Ureter (tissue), 1 donor: ENCODE measurements around the gene QRICH1. TPM values are rescaled to one million over a fixed set of nuclear protein-coding genes. Genes with fewer than 3 reads are reported as not detected.

Experiments used
- DNase-seq: peaks from one replicate; pipeline ENCODE4 v3.0.0-alpha.2; 2020; ENCODE audit warnings: low spot score
- total RNA-seq: library from RNA; stranded (reverse); gene quantifications from one replicate; pipeline ENCODE4 v1.2.4, GENCODE V29; 2023
- donor health status: DM: yes; HTN: yes; CAD: no.

The QRICH1 gene
- total RNA-seq, 1 donor from 2014 or later: 131 TPM

DNA sequence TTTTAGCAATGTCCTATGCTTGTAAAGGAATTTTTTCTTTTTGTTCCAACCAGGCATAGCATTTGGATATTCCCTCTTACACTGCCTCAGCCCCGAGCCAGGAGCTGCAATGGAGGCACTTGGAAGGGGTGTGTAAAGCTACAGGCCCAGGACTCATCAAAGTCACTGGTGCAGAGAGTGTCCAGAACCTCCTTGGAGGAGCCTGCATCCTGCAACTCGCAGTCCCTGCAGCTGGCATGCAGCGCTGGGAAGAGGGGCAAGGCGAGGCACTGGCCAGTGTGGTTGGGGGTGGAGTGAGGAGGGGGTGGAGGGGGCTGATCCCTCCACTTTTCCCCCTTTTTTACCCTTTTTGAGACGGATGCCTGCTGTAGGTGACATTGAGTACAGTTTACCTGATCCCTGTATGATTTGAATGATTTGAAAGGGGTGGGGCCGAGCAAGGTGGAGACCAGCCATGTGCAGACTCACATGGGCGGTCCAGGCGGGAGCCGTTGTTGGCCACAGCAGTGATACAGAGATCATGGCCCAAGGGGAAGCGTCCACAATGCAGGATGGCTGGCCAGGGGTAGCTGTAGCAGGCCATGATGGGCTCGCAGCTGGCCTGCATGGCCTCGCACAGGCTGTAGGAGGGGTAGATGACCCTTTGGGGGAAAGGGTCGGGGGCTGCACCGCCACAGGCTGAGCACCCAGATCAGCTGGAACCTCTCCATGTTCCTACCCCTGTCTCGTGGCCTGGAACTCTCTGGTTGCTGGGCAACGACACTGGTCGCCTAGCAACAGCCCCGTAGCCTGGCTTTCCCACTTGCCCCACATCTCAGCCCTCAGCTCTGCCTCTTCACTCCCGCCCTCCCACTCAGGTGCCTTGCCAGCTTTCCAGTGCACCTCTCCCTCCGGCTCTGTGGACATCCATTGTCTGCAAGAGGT is 95.9 kb downstream of the QRICH1 start:
- no peak for DNase-seq

DNA sequence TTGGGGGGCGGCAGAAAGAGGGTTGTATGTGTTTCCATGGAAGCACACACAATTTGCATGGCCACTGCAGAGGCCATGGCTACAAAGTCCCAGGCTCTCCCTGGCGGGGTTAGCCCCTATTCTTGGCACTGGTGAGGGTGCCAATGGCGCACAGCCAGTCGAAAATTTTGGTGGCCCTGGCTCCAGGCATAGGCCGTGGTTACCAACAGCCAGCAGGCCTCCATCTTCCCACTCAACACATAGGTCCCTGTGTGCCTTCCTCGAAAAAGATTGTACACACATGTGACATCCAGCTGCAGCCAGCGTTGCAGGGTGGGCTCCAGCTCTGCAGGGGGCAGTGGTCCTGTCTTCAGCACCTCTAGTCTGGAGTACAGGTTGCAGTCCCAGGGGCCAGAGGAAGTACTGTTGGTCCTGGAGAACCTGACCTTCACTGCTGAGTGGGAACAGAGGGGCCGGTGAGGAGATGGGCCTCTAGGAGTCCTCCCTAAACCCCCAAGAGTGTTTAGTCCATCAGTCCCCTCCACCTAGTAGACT is 96.7 kb downstream of the QRICH1 start:
- no peak for DNase-seq

DNA sequence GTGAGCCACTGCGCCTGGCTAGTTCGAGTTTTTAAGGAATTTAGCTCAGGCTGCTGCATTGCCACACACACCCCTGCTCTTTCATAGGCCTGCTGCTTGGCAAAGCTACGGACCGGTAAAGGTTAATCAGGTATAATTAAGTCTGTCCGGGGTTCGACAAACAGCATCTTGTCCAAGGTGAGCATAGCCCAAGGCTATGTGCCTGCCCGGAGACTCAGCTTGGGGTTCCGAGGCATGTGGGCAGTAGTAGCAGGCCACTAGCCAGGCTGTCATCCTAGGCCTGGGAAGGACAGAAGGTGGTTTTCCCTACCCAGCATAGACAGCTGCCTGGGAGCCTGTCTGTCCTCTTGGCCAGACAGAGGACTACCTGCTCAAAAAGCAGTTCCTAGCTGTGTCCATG is 97.2 kb downstream of the QRICH1 start:
- DNase-seq: no peak

DNA sequence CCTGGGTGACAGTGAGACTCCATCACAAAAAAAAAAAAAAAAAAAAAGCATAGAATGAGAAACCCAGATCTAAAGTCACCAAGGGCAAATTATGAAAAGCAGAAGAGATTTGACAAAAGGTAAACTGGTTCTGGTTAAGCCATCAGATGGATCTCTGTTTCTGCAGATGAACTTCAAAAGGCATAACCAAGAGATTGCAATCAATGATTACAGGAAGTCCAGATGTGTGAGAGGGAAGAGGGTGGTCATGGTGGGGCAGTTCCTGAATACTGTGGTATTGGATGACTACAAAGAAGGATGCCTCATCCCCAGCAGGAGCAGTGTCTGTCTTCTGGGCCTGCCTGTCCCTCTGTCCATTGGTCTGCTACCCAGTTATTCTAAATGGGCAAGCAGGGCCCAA is 100.0 kb downstream of the QRICH1 start:
- no peak for DNase-seq

DNA sequence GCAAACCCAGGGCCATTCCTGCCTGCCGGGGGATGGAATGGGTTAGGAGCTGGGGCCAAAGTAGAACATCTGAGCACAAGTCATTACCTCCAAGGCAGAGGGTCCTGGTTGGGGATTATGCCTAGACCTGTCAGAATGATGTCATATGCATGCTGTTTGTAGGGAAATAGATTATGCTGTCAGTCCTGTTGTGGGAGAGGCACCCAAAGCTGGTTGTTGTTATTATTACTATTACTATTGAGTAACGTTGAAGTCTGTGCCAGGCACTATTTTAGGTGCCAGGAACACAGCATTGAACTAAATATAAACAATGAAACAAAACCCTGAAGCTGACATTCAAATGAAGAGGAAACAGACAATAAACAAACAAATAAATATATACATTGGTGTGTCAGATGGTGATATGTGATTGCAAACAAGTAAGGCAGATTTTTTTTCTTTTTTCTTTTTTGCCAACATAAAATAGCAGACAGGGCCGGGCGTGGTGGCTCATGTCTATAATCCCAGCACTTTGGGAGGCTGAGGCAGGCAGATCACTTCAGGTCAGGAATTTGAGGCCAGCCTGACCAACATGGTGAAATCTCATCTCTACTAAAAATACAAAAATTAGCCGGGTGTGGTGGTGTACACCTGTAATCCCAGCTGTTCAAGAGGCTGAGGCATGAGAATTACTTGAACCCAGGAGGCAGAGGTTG is 101.9 kb downstream of the QRICH1 start:
- no peak for DNase-seq

DNA sequence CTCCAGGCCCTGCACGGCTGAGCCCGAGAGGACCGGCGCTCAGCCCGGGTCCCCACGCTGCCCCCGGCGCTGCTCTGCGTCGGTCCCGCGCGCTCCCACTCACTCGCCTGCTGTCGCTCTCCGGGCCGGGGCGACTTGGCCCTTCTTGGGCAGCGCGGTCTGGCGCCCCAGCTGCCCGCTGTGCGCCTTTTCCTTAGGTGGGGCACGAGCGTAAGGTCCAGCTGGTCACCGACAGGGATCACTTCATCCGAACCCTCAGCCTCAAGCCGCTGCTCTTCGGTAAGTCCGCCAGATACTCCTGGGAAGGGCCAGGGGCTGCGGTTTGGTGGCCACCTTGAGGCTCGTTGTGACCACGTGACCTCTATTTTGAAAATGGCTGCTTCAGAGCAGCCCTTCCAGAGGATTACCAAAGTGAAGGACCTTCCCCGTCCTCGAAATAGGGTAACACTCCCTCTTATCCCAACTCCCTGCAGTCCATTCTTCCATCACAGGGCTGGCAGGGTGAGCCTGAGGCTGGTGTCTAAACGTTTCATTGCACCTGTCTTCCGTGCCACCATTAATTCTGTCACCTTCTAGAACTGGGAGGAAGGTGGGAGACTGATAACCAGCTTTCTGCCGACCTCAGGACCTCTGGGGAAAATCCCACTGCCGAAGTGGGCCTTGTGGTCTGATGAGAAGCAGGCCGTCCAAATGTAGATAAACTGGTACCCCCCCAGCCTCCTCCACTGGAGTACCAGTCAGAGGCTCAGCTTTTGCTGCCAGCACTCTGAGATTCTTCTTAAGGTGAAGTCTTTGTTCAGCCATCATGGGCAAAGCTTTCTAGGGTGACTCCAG is 103.0 kb downstream of the QRICH1 start:
- DNase-seq: no peak

DNA sequence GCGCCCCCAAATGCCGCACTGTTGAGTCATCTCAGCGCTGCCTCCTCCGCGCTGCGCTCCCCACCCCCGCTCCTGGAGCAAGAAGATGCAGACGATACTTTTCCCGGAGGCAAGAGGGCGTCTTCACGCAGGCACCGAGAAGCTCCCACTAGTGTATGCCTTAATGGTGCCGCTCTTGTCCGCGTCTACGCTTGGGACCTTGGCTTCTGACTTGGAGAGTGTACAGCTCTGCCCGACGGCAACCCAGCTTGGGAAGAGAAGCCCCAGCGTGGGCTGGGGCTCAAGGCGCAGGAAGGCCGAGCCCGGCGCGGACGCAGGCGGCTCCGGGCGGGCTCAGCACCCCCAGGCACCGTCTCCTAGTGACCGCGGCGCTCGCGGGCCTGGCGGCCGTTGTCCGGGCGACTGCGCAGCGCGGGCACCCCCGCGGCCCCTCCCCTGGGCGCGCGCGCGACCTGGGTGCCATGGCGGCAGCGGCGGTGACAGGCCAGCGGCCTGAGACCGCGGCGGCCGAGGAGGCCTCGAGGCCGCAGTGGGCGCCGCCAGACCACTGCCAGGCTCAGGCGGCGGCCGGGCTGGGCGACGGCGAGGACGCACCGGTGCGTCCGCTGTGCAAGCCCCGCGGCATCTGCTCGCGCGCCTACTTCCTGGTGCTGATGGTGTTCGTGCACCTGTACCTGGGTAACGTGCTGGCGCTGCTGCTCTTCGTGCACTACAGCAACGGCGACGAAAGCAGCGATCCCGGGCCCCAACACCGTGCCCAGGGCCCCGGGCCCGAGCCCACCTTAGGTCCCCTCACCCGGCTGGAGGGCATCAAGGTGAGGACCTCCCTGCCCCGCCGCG is 103.9 kb downstream of the QRICH1 start, which contains the start of gene P4HTM:
Gene P4HTM (plus strand): TSS at position 446 of the 840 bp plus-strand sequence. CDS start 16 bp downstream, at position 462.
- peak; percentile 86 for DNase-seq

DNA sequence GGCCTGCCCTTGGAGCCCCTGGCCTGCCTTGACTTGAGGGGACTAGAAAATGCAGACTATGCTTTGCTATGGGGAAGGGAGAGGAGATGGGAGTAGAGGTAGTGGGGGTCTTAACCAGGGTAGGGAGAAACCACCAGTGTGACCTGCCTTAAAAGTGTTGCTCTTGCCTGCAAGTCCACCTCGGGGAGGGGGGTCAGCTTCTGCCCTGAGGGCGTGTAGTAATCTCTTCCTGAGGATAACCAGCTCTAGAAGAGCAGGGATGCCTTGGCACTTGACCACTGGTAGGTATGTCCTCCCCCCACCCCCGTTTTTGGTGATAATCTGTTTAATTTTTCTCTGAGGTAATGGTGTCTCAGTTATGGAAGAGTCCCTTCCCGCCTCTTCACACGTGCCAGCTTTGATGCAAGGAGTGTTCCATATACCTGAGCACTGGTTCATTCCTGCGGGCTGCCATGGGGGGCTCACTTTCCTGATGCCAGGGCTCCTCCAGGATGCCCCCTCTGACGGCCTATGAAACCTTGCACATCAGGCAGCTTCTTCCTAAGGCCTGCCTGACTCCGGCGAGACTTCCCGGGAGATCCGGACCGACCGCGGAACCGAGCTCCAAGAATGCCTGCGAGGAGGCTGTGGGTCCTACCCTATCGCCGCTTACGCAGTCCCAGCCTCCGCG is 104.6 kb downstream of the QRICH1 start:
- no peak for DNase-seq

DNA sequence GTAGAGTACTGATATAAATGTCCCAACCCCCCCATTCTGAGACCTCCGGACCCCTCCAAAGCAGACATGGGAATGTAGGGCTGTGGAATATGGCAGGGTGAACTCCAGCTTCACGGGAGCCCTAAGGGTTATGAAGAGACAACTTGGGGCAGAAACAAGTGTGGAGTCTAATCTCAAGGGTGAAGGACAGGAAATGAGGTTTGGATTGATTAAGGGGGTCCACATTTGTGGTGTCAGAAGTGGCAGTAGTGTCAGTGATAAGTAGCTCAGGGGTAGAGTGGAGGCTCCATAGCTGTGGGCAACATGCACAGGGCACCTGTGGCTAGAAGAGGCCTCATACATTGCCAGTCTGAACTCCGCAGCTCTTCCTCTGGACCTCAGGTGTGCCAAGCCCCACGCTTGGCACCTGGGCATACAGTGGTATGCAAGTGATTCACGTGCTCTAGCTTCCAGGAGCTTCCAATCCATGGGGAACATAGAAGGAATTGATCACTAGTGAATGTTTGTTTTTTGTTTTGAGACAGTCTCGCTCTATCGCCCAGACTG is 108.0 kb downstream of the QRICH1 start:
- DNase-seq: no peak

DNA sequence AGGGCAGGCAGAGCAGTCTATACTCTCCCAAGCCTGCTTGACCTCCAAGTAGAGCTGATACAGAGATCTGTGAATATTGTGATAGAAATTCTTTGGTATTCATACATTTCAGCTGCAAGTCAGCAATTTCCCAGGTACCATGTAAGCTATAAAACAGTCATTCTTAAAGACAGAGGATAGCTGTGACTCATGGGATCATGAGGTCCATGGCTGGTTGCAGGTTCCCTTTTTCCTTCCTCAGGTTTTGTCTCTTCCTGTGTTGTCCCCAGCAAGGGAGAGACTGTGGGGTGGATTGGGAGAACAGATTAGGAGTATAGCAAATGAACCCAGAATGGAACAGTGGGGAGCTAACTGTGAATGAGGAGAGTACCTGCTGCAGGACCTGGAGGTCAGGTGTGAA is 109.2 kb downstream of the QRICH1 start:
- DNase-seq: no peak

DNA sequence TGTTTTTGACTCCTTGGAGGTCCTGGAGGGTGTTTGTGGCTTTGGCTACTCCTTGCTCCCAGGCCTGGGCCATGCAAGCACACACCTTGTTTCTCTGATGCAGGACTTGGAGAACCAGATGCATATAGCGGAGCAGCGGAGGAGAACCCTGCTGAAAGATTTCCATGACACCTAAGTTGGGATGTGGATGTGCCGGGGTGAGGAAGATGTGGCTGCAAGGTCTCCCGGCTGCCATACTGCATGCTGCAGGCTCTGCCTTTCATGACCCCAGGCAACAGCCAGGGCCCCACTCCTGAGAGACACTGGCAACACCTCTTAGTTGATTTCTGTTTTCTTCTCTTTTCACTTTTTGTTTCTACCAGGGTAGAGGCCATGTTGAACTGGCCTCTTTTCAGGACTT is 110.8 kb downstream of the QRICH1 start:
- no peak for DNase-seq

DNA sequence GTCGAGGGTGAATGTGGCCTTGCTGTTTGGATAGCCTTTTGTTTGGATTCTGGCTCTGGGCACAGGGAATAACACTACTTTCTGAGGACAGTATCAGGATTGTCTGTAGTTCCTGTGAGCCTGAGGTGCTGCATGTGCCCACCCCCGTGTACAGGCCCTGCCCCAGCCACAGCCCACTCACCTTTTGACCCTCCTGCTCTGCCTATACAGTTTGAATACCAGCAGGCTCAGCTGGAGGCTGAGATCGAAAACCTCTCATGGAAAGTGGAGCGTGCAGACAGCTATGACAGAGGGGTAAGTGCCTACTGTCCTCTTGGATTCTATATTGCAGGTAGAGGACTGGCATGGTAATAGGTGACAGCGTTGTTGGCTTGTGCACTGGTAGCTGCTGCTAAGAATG is 111.2 kb downstream of the QRICH1 start:
- DNase-seq: no peak

DNA sequence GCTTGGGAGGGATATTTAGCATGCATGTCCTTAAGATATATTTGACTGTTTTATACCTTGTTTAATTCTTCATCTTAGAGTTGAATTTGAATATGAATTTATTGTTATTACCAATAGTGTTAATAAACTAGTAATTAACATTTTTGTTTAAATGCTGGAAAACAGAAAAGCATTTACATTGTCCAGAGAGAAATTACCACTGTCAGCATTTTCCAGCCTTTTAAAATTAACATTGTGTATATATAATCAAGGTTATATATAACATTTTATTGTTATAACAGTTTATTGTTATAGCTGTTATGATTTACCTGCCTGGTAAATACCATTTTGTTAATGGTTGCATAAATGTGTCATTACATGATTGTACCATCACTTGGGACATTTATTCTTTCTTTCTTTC is 111.9 kb downstream of the QRICH1 start:
- DNase-seq: no peak

DNA sequence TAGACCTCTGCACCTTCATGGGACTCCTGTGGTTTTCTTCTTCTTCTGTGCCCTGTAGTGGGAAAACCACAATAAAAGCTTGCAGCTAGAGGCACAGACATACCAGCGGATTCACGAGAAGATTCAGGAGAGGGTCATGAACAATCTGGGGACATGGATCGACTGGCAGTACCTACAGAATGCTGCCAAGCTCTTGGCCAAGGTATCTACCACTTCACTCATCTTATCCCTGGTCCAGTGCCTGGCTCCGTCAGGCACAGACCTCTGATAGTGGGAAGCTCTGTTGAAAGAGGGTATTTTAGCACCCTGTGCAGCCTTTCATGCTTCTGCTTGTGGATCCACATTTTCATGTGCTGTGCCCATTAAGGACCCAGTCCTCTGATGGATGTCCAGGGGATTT is 113.6 kb downstream of the QRICH1 start:
- no peak for DNase-seq

Other genes starting within 250 kb of the QRICH1 start
- gene PRKAR2A, start 246.2 kb downstream of the QRICH1 start, total RNA-seq: 43.6 TPM
- gene SLC25A20, start 195.2 kb downstream of the QRICH1 start, total RNA-seq: 10.9 TPM
- gene ARIH2, start 175.2 kb downstream of the QRICH1 start, total RNA-seq: 123 TPM
- 47.2 TPM for gene P4HTM, start 103.8 kb downstream of the QRICH1 start, total RNA-seq
- 210 TPM for gene WDR6, start 86.7 kb downstream of the QRICH1 start, total RNA-seq
- gene DALRD3, start 75.5 kb downstream of the QRICH1 start, total RNA-seq: 37.0 TPM
- gene NDUFAF3, start 72.0 kb downstream of the QRICH1 start, total RNA-seq: 122 TPM
- 268 TPM for gene IMPDH2, start 64.7 kb downstream of the QRICH1 start, total RNA-seq
- gene QARS1, start 10.7 kb upstream of the QRICH1 start, total RNA-seq: 355 TPM
- 69.3 TPM for gene USP19, start 26.8 kb upstream of the QRICH1 start, total RNA-seq
- 311 TPM for gene LAMB2, start 39.0 kb upstream of the QRICH1 start, total RNA-seq
- 32.1 TPM for gene CCDC71, start 72.3 kb upstream of the QRICH1 start, total RNA-seq
- 36.5 TPM for gene KLHDC8B, start 77.5 kb upstream of the QRICH1 start, total RNA-seq
- 8.9 TPM for gene C3orf62, start 183.2 kb upstream of the QRICH1 start, total RNA-seq
- 93.3 TPM for gene USP4, start 246.0 kb upstream of the QRICH1 start, total RNA-seq